OCI-M2 (cell line): ENCODE results near the gene MPP1.

Experiments used
- DNase-seq: peaks from one replicate; lab custom pipeline; 2025; ENCODE audit not compliant: unreplicated experiment; lab: John Stamatoyannopoulos, UW

The MPP1 gene

GRCh38 chrX:154775419-154776349 lies 29.6 kb downstream of the MPP1 start:
- DNase-seq = no peak

- no peak for DNase-seq
Measured at GRCh38 chrX:154774622-154775021, 30.7 kb downstream of the MPP1 start.

- peak; percentile 40 for DNase-seq
Measured at GRCh38 chrX:154762537-154763296, 42.6 kb downstream of the MPP1 start, which contains the start of gene DKC1. DKC1 (plus strand) TSS chrX:154762864; CDS start chrX:154762966, 102 bp downstream.

- no peak for DNase-seq
Measured at GRCh38 chrX:154761977-154762536, 43.2 kb downstream of the MPP1 start.

- no peak for DNase-seq
Measured at GRCh38 chrX:154758696-154759095, 46.6 kb downstream of the MPP1 start.

GRCh38 chrX:154751669-154752271 lies 53.5 kb downstream of the MPP1 start:
- no peak for DNase-seq

GRCh38 chrX:154751203-154751668 lies 54.0 kb downstream of the MPP1 start:
- DNase-seq = no peak

- DNase-seq = no peak
Measured at GRCh38 chrX:154750301-154751202, 54.7 kb downstream of the MPP1 start, which contains the start of gene GAB3. GAB3 (minus strand) TSS chrX:154751077; CDS start chrX:154751025, 52 bp downstream.

GRCh38 chrX:154749856-154750255 lies 55.4 kb downstream of the MPP1 start:
- no peak for DNase-seq

- DNase-seq = no peak
Measured at GRCh38 chrX:154748712-154749339, 56.5 kb downstream of the MPP1 start.

GRCh38 chrX:154742613-154743012 lies 62.7 kb downstream of the MPP1 start:
- DNase-seq = no peak

GRCh38 chrX:154739952-154740465 lies 65.3 kb downstream of the MPP1 start:
- DNase-seq = no peak

GRCh38 chrX:154738011-154738738 lies 67.1 kb downstream of the MPP1 start:
- DNase-seq = no peak

GRCh38 chrX:154737136-154737535 lies 68.1 kb downstream of the MPP1 start:
- DNase-seq = no peak

- DNase-seq = no peak
Measured at GRCh38 chrX:154735695-154736393, 69.4 kb downstream of the MPP1 start.

- no peak for DNase-seq
Measured at GRCh38 chrX:154734061-154734781, 71.1 kb downstream of the MPP1 start.

GRCh38 chrX:154733066-154733425 lies 72.2 kb downstream of the MPP1 start:
- no peak for DNase-seq
